ENCODE results near the gene RIGI.

The RIGI gene

GRCh38 chr9:32483343-32483742, 42.7 kb downstream of the RIGI start:
- TF ChIP-seq TARDBP (IDR thresholded peaks at IDR 0.05), result no peak
- TF ChIP-seq LEF1 (IDR thresholded peaks at IDR 0.05; ENCODE audit: borderline replicate concordance), result no peak
- no peak for TF ChIP-seq SP1 (IDR thresholded peaks at IDR 0.05)
- no peak for TF ChIP-seq L3MBTL2 (conservative IDR thresholded peaks at IDR 0.05)
- no peak for TF ChIP-seq BHLHE40 (IDR thresholded peaks at IDR 0.05; ENCODE audit: borderline replicate concordance)
- no peak for DNase-seq (ENCODE audit: extremely low spot score)
- POLR2A ChIA-PET, result no interaction called here
- CTCF ChIA-PET, result no interaction called here

Data from HEK293T (cell line).